ENCODE data around the gene ANKHD1. TPM values are rescaled to one million over a fixed set of nuclear protein-coding genes. Genes with fewer than 3 reads are reported as not detected.
A peak's percentile ranks its signal among the peaks of the same experiment; 100 is the strongest.

ANKHD1 gene
- total and polyA plus RNA-seq, 4 donors, result 33.2 to 116 (median 60.1) TPM

- 67% methylated on average over 3 of the region's 3 CpGs for WGBS
- H3K27me3 ChIP-seq (ENCODE audit: control insufficient read depth in 4 of 4, insufficient read depth in 4 of 4, low read length in 3 of 4), result no peaks in the 10 kb centered on the region
- H3K4me3 ChIP-seq (ENCODE audit: low read depth in 1 of 3, low read length in 3 of 3), result no peak overlapping the region
- no peak for DNase-seq (ENCODE audit: low spot score)
- H3K9ac ChIP-seq (ENCODE audit: low read depth in 1 of 2, low read length in 2 of 2), result no peak overlapping the region
- no peaks in the 10 kb centered on the region for H3K9me3 ChIP-seq (ENCODE audit: control insufficient read depth in 4 of 4, low read length in 3 of 4)
- peaks cover 8 to 42% (median 34%) of the 10 kb centered on the region in 4 donors for H3K4me1 ChIP-seq (ENCODE audit: control insufficient read depth in 4 of 4, insufficient read depth in 4 of 4, low read length in 3 of 4)
- TF ChIP-seq NR2F2 (IDR thresholded peaks at IDR 0.05), result peak; percentile 42
- no peak for TF ChIP-seq SP1 (IDR thresholded peaks at IDR 0.05)
- H3K27ac ChIP-seq (ENCODE audit: low read depth in 1 of 2, low read length in 2 of 2), result peak overlapping the region; percentile 91 to 99
- peaks cover 0 to 20% (median 17%) of the 10 kb centered on the region in 4 donors for H3K36me3 ChIP-seq (ENCODE audit: control insufficient read depth in 4 of 4, insufficient read depth in 3 of 4, low read depth in 1 of 4, low read length in 3 of 4)
Measured at GRCh38 chr5:140549237-140550144, 147.9 kb downstream of the ANKHD1 start.

GRCh38 chr5:140550147-140551079, 148.8 kb downstream of the ANKHD1 start:
- peaks cover 8 to 45% (median 33%) of the 10 kb centered on the region in 4 donors for H3K4me1 ChIP-seq (ENCODE audit: control insufficient read depth in 4 of 4, insufficient read depth in 4 of 4, low read length in 3 of 4)
- 94% methylated on average over 11 of the region's 11 CpGs for WGBS

More at GRCh38 chr5:140550147-140551079, 148.8 kb downstream of the ANKHD1 start:
- Histone ChIP-seq H3K9ac (ENCODE audit: low read depth in 1 of 2, low read length in 2 of 2) (no peak overlapping the region), H3K27me3 (ENCODE audit: control insufficient read depth in 4 of 4, insufficient read depth in 4 of 4, low read length in 3 of 4) (no peaks in the 10 kb centered on the region), H3K36me3 (ENCODE audit: control insufficient read depth in 4 of 4, insufficient read depth in 3 of 4, low read depth in 1 of 4, low read length in 3 of 4) (peaks cover 0 to 18% (median 15%) of the 10 kb centered on the region in 4 donors), H3K4me3 (ENCODE audit: low read depth in 1 of 3, low read length in 3 of 3) (no peak overlapping the region), H3K9me3 (ENCODE audit: control insufficient read depth in 4 of 4, low read length in 3 of 4) (no peaks in the 10 kb centered on the region), H3K27ac (ENCODE audit: low read depth in 1 of 2, low read length in 2 of 2) (peak overlapping the region in 1 of 2 donors; percentile 91)
- DNase-seq (ENCODE audit: low spot score), result no peak
- TF ChIP-seq YY1 (IDR thresholded peaks at IDR 0.05), result no peak
- TF ChIP-seq HNF4G (IDR thresholded peaks at IDR 0.05), result no peak
- TF ChIP-seq TAF1 (conservative IDR thresholded peaks at IDR 0.05), result no peak
- no peak for TF ChIP-seq ATF3 (IDR thresholded peaks at IDR 0.05)
- no peak for TF ChIP-seq GABPA (IDR thresholded peaks at IDR 0.05 in 1 of 2, conservative IDR thresholded peaks at IDR 0.05 in 1 of 2)
- no peak for TF ChIP-seq RXRA (IDR thresholded peaks at IDR 0.05)
- no peak for TF ChIP-seq MAX (IDR thresholded peaks at IDR 0.05)
- no peak for TF ChIP-seq NR2F2 (IDR thresholded peaks at IDR 0.05)
- no peak for TF ChIP-seq SP1 (IDR thresholded peaks at IDR 0.05)
- no peak for TF ChIP-seq FOXA1 (IDR thresholded peaks at IDR 0.05)
- no peak for TF ChIP-seq REST (IDR thresholded peaks at IDR 0.05)
- no peak for TF ChIP-seq RAD21 (IDR thresholded peaks at IDR 0.05)
- TF ChIP-seq ZBTB33 (IDR thresholded peaks at IDR 0.05), result no peak
- no peak for TF ChIP-seq HNF4A (conservative IDR thresholded peaks at IDR 0.05)
